Gastrocnemius medialis (tissue), 4 donors: ENCODE results near the gene EDEM3.

Source experiments
- POLR2A ChIP-seq, 2 donors: fragments of 450-650 bp; IDR thresholded peaks; one replicate each; pipeline ENCODE4 v1.6.1; 2017; ENCODE audit warnings: antibody characterized with exemption in 2 of 2, mild to moderate bottlenecking in 2 of 2, moderate library complexity in 2 of 2
- TF ChIP-seq, protein P1 (sequence below), 5 experiments: fragments of 450-650 bp in 3 of 5; fragments of 200-600 bp in 2 of 5; sonication (generic) in 2 of 5; IDR thresholded peaks in 4 of 5; conservative IDR thresholded peaks in 1 of 5; 1 replicate in 4 of 5; 2 replicates in 1 of 5; pipeline ENCODE4 v1.5.1; 2016 to 2019; ENCODE audit warnings: antibody characterized with exemption in 5 of 5, mild to moderate bottlenecking in 3 of 5, moderate library complexity in 3 of 5

DNA sequence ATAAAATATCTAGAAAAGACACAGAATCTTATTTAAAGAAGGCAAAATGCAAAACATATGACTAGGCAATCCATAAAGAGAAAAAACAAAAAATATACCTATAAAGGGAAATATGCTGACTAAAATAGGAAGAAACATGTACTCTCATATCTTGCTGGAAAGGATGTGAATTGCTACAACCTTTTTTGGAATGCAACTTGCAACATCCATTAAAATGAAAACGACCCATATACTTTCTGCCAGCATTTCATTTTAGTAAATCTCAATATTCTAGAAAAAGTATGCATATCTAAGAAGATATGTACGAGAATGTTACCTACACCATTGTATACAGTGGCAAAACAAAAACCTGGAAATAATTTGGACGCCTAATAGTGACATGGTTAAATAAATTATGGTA is 56.6 kb downstream of the EDEM3 start:
- TF ChIP-seq, protein P1, sequence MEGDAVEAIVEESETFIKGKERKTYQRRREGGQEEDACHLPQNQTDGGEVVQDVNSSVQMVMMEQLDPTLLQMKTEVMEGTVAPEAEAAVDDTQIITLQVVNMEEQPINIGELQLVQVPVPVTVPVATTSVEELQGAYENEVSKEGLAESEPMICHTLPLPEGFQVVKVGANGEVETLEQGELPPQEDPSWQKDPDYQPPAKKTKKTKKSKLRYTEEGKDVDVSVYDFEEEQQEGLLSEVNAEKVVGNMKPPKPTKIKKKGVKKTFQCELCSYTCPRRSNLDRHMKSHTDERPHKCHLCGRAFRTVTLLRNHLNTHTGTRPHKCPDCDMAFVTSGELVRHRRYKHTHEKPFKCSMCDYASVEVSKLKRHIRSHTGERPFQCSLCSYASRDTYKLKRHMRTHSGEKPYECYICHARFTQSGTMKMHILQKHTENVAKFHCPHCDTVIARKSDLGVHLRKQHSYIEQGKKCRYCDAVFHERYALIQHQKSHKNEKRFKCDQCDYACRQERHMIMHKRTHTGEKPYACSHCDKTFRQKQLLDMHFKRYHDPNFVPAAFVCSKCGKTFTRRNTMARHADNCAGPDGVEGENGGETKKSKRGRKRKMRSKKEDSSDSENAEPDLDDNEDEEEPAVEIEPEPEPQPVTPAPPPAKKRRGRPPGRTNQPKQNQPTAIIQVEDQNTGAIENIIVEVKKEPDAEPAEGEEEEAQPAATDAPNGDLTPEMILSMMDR (IDR thresholded peaks at IDR 0.05 in 4 of 5, conservative IDR thresholded peaks at IDR 0.05 in 1 of 5), result no peak
- TF ChIP-seq POLR2A (IDR thresholded peaks at IDR 0.05), result no peak
